ENCODE results near the gene RALGPS1. TPM values are rescaled to one million over a fixed set of nuclear protein-coding genes. Genes with fewer than 3 reads are reported as not detected.

RALGPS1 gene
- total and polyA plus RNA-seq, 2 of the 8 experiments (the other 6 are each of a cell fraction or from before 2014, with no cell fraction given): 20.0 to 23.5 TPM

DNA sequence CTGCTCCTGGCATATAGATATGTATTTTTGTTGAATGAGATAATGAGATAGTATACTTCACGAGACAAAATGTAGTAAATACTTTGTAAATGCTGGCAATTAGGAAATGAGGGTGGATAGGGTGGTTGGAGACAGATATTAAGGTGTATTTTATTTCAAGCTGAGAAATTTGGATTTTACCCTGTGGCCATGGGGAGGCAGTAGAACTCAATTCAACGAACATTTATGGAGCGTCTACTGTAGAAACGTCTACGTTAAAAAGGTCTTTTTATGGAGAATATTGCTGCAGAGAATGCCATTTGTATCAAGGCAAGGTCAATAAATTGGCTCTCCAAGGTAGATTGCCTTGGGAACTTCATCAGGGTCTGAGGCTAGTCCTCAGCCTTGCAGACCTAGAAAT lies 21.5 kb upstream of the RALGPS1 start:
- Histone ChIP-seq H2BK5ac (ENCODE audit: low read depth, low read length) (no peak overlapping the region), H3K4ac (replicated peaks; ENCODE audit: insufficient read length, low read depth, low read length) (no peak overlapping the region), H2AK5ac (ENCODE audit: low read depth, low read length) (no peak overlapping the region), H3K27ac (ENCODE audit: low read depth, low read length) (no peak overlapping the region), H3K23ac (ENCODE audit: insufficient read length) (no peak overlapping the region), H3K23me2 (ENCODE audit: low read depth, low read length) (no peaks in the 10 kb centered on the region; the same call in 1 of the 2 replicates), H3K79me2 (ENCODE audit: control insufficient read depth in 1 of 2, insufficient read depth in 2 of 2, low read length in 2 of 2) (no peaks in the 10 kb centered on the region), H4K91ac (replicated peaks; ENCODE audit: insufficient read length, low read length) (no peak overlapping the region), H3K79me1 (ENCODE audit: low read depth, low read length) (no peaks in the 10 kb centered on the region), H2BK120ac (replicated peaks; ENCODE audit: low read depth, low read length) (no peak overlapping the region), H2AFZ (ENCODE audit: low read length) (no peak overlapping the region), H3K9ac (replicated peaks in 1 of 4; ENCODE audit: extremely low read depth in 1 of 4, low read depth in 3 of 4, low read length in 3 of 4) (no peak overlapping the region), H2BK20ac (ENCODE audit: low read length) (no peak overlapping the region), H2BK12ac (ENCODE audit: low read depth, low read length) (no peak overlapping the region), H3K4me1 (replicated peaks in 1 of 4; ENCODE audit: control insufficient read depth in 3 of 4, insufficient read depth in 4 of 4, low read length in 3 of 4) (no peaks in the 10 kb centered on the region), H3K9me3 (ENCODE audit: insufficient read depth in 2 of 2, low read depth in 1 of 2, low read length in 1 of 2) (no peaks in the 10 kb centered on the region), H3K36me3 (ENCODE audit: control insufficient read depth in 2 of 4, insufficient read depth in 4 of 4, low read length in 3 of 4) (no peaks in the 10 kb centered on the region), H2BK15ac (ENCODE audit: low read length) (no peak overlapping the region), H3K56ac (replicated peaks; ENCODE audit: insufficient read length, low read depth, low read length) (no peak overlapping the region), H3K27me3 (replicated peaks in 1 of 4; ENCODE audit: control insufficient read depth in 3 of 4, extremely low read depth in 1 of 4, insufficient read depth in 3 of 4, low read length in 3 of 4) (no peaks in the 10 kb centered on the region), H3K14ac (ENCODE audit: insufficient read length) (no peak overlapping the region), H3K4me2 (ENCODE audit: insufficient read depth in 1 of 2, low read depth in 2 of 2, low read length in 2 of 2) (no peak overlapping the region), H3K4me3 (ENCODE audit: extremely low read depth in 1 of 4, insufficient read depth in 2 of 4, low read depth in 3 of 4, low read length in 4 of 4) (no peak overlapping the region), H3K18ac (ENCODE audit: extremely low read depth, low read length) (no peak overlapping the region), H4K8ac (ENCODE audit: extremely low read depth, insufficient read depth, low read length) (no peak overlapping the region), H4K5ac (ENCODE audit: insufficient read length, low read depth, low read length) (no peak overlapping the region), H4K20me1 (replicated peaks in 1 of 2; ENCODE audit: control insufficient read depth in 1 of 2, insufficient read depth in 2 of 2, low read length in 2 of 2) (no peaks in the 10 kb centered on the region)
- FAIRE-seq (no peak), DNase-seq (ENCODE audit: low read depth in 1 of 2, low spot score in 2 of 2) (no peak)
- CTCF ChIA-PET (ENCODE audit: partially characterized antibody): interaction anchor here (0.6 to 2.8 kb wide), 10 partner anchors 10 to 76 kb away, joined by 3 to 18 read pairs (median 3); no protein-coding TSS in a partner anchor
- TF ChIP-seq, protein P1, sequence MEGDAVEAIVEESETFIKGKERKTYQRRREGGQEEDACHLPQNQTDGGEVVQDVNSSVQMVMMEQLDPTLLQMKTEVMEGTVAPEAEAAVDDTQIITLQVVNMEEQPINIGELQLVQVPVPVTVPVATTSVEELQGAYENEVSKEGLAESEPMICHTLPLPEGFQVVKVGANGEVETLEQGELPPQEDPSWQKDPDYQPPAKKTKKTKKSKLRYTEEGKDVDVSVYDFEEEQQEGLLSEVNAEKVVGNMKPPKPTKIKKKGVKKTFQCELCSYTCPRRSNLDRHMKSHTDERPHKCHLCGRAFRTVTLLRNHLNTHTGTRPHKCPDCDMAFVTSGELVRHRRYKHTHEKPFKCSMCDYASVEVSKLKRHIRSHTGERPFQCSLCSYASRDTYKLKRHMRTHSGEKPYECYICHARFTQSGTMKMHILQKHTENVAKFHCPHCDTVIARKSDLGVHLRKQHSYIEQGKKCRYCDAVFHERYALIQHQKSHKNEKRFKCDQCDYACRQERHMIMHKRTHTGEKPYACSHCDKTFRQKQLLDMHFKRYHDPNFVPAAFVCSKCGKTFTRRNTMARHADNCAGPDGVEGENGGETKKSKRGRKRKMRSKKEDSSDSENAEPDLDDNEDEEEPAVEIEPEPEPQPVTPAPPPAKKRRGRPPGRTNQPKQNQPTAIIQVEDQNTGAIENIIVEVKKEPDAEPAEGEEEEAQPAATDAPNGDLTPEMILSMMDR (IDR thresholded peaks at IDR 0.05; ENCODE audit: control extremely low read depth in 1 of 3, insufficient read depth in 1 of 3, low read depth in 1 of 3, low read length in 3 of 3): peak in 2 of 3 experiments; percentile 54 to 67; a peak in 2 of 4 replicates
- TF ChIP-seq GABPA (IDR thresholded peaks at IDR 0.05; ENCODE audit: borderline replicate concordance, insufficient read depth, low read length) (no peak), RAD21 (IDR thresholded peaks at IDR 0.05 in 1 of 2, conservative IDR thresholded peaks at IDR 0.05 in 1 of 2; ENCODE audit: low read depth in 2 of 2, low read length in 2 of 2) (peak; percentile 62 to 70)
- 55% methylated on average over 5 of the region's 5 CpGs; no CpG with 5 or more reads in 1 of the 2 experiments for WGBS, 2 experiments (ENCODE audit: extremely low coverage in 1 of 2, insufficient coverage in 1 of 2, insufficient read length in 1 of 2, insufficient replicate concordance in 2 of 2, low coverage in 1 of 2, low lambda C conversion rate in 2 of 2, missing lambda C conversion rate in 1 of 2)
- POLR2A ChIA-PET (ENCODE audit: partially characterized antibody): no interaction called here

Data from H1 (cell line).